Fibroblast of skin of back (primary cell): ENCODE data around the gene PARVB.
A peak's percentile ranks its signal among the peaks of the same experiment; 100 is the strongest.
"Not testable (repeated sequence)": the region's sequence is repeated elsewhere in the genome, so short reads cannot be mapped to it uniquely, and the experiment has no call there.

Experiments used
- DNase-seq: peaks from one replicate; pipeline ENCODE4 v3.0.0-alpha.2; 2013

Gene PARVB

GRCh38 chr22:43998679-43999264 is 25.3 kb upstream of the PARVB start:
- DNase-seq: no peak

GRCh38 chr22:43999378-43999777 is 24.7 kb upstream of the PARVB start:
- DNase-seq: no peak

- no peak for DNase-seq
Observed at GRCh38 chr22:44000123-44000522, 24.0 kb upstream of the PARVB start.

GRCh38 chr22:44001521-44001920 is 22.6 kb upstream of the PARVB start:
- no peak for DNase-seq

GRCh38 chr22:44002324-44002723 is 21.8 kb upstream of the PARVB start:
- no peak for DNase-seq

GRCh38 chr22:44002997-44003396 is 21.1 kb upstream of the PARVB start:
- no peak for DNase-seq

- DNase-seq: no peak
Observed at GRCh38 chr22:44003405-44004103, 20.5 kb upstream of the PARVB start.

- no peak for DNase-seq
Observed at GRCh38 chr22:44004104-44004460, 20.0 kb upstream of the PARVB start.

GRCh38 chr22:44005524-44005923 is 18.6 kb upstream of the PARVB start:
- no peak for DNase-seq

GRCh38 chr22:44012162-44012561 is 11.9 kb upstream of the PARVB start:
- no peak for DNase-seq

GRCh38 chr22:44012591-44012990 is 11.5 kb upstream of the PARVB start:
- no peak for DNase-seq

- no peak for DNase-seq
Observed at GRCh38 chr22:44014241-44014640, 9.9 kb upstream of the PARVB start.

GRCh38 chr22:44016586-44016985 is 7.5 kb upstream of the PARVB start:
- DNase-seq: not testable (repeated sequence)

- no peak for DNase-seq
Observed at GRCh38 chr22:44018594-44018993, 5.5 kb upstream of the PARVB start.

GRCh38 chr22:44019416-44019815 is 4.7 kb upstream of the PARVB start:
- no peak for DNase-seq

GRCh38 chr22:44019846-44020245 is 4.3 kb upstream of the PARVB start:
- no peak for DNase-seq

GRCh38 chr22:44020981-44021380 is 3.1 kb upstream of the PARVB start:
- DNase-seq: peak; percentile 26

GRCh38 chr22:44023404-44024287 is 456 bp upstream of the PARVB start:
- DNase-seq: peak; percentile 63

GRCh38 chr22:44025171-44026065 is 1.3 kb downstream of the PARVB start:
- no peak for DNase-seq

GRCh38 chr22:44026066-44026629 is 2.0 kb downstream of the PARVB start:
- no peak for DNase-seq

GRCh38 chr22:44026630-44027511 is 2.8 kb downstream of the PARVB start:
- peak; percentile 56 for DNase-seq
